GM21526 (cell line): Measurements from ENCODE around the gene CYP4F22.
"Not testable (repeated sequence)": the region's sequence is repeated elsewhere in the genome, so short reads cannot be mapped to it uniquely, and the experiment has no call there.

ENCODE experiments used
- ATAC-seq: cut with Tn5 transposase; IDR thresholded peaks from one replicate; pipeline ENCODE4 v1.9.1; 2021; ENCODE audit warnings: moderate library complexity; ENCODE audit not compliant: unreplicated experiment, low FRiP score

CYP4F22 gene

GRCh38 chr19:15488489-15489226, 19.7 kb upstream of the CYP4F22 start:
- ATAC-seq, result no peak

- no peak for ATAC-seq
These were observed 13.2 kb upstream of the CYP4F22 start for GRCh38 chr19:15495151-15495550.

- no peak for ATAC-seq
These were observed 10.0 kb upstream of the CYP4F22 start for GRCh38 chr19:15498156-15498858.

- ATAC-seq, result no peak
These were observed 9.4 kb upstream of the CYP4F22 start for GRCh38 chr19:15498910-15499309.

GRCh38 chr19:15501596-15501995, 6.7 kb upstream of the CYP4F22 start:
- ATAC-seq, result no peak

GRCh38 chr19:15502264-15502663, 6.1 kb upstream of the CYP4F22 start:
- ATAC-seq, result no peak

GRCh38 chr19:15506074-15506571, 2.2 kb upstream of the CYP4F22 start:
- ATAC-seq, result no peak

GRCh38 chr19:15507068-15508034, 974 bp upstream of the CYP4F22 start:
- no peak for ATAC-seq

GRCh38 chr19:15511671-15512424, 3.5 kb downstream of the CYP4F22 start:
- ATAC-seq, result no peak

GRCh38 chr19:15515227-15515625, 6.9 kb downstream of the CYP4F22 start:
- not testable (repeated sequence) for ATAC-seq

GRCh38 chr19:15516363-15516762, 8.0 kb downstream of the CYP4F22 start:
- ATAC-seq, result no peak

- no peak for ATAC-seq
These were observed 9.5 kb downstream of the CYP4F22 start for GRCh38 chr19:15517778-15518177.

- ATAC-seq, result no peak
These were observed 11.2 kb downstream of the CYP4F22 start for GRCh38 chr19:15519433-15519976.

- ATAC-seq, result no peak
These were observed 16.5 kb downstream of the CYP4F22 start for GRCh38 chr19:15524781-15525180.

- ATAC-seq, result no peak
These were observed 17.0 kb downstream of the CYP4F22 start for GRCh38 chr19:15525291-15525690.

GRCh38 chr19:15526408-15526807, 18.1 kb downstream of the CYP4F22 start:
- no peak for ATAC-seq

- ATAC-seq, result no peak
These were observed 19.4 kb downstream of the CYP4F22 start for GRCh38 chr19:15527705-15528104.

GRCh38 chr19:15529774-15530372, 21.5 kb downstream of the CYP4F22 start:
- no peak for ATAC-seq

- ATAC-seq, result no peak
These were observed 24.6 kb downstream of the CYP4F22 start for GRCh38 chr19:15532779-15533521.
